KMS-11 (cell line): ENCODE results near the gene SYT2.

Experiments
- H2AFZ ChIP-seq: fragments of 200-600 bp; sonication (generic); 2 replicates; pipeline ENCODE4 v1.6.1; 2016; ENCODE audit warnings: antibody characterized with exemption, mixed run types, low read depth
- H3K27ac ChIP-seq: fragments of 200-600 bp; sonication (generic); 2 replicates; pipeline ENCODE4 v1.6.1; 2016; ENCODE audit warnings: mild to moderate bottlenecking, mixed run types
- H3K27me3 ChIP-seq: fragments of 200-600 bp; sonication (generic); 2 replicates; pipeline ENCODE4 v1.6.1; 2017; ENCODE audit warnings: mild to moderate bottlenecking, low read depth, mixed run types, moderate library complexity; ENCODE audit not compliant: insufficient read depth
- H3K36me3 ChIP-seq: fragments of 200-600 bp; sonication (generic); 2 replicates; pipeline ENCODE4 v1.6.1; 2017; ENCODE audit warnings: mild to moderate bottlenecking, mixed run types; ENCODE audit not compliant: insufficient read depth
- H3K4me1 ChIP-seq: fragments of 200-600 bp; sonication (generic); 2 replicates; pipeline ENCODE4 v1.6.1; 2016; ENCODE audit warnings: mild to moderate bottlenecking, low read depth, mixed run types; ENCODE audit not compliant: poor library complexity, severe bottlenecking
- H3K4me2 ChIP-seq: fragments of 200-600 bp; sonication (generic); 2 replicates; pipeline ENCODE4 v1.7.0; 2016; ENCODE audit warnings: mild to moderate bottlenecking, mixed run types
- H3K4me3 ChIP-seq: fragments of 200-600 bp; sonication (generic); IDR thresholded peaks from 2 replicates; pipeline ENCODE4 v1.6.1; 2017; ENCODE audit warnings: low read depth, low read length, mixed read lengths; ENCODE audit not compliant: insufficient read depth
- H3K79me2 ChIP-seq: fragments of 200-600 bp; sonication (generic); 2 replicates; pipeline ENCODE4 v1.6.1; 2016; ENCODE audit warnings: low read depth, mixed run types; ENCODE audit not compliant: insufficient read depth
- H3K9ac ChIP-seq: fragments of 200-600 bp; sonication (generic); 2 replicates; pipeline ENCODE4 v1.6.1; 2016; ENCODE audit warnings: mild to moderate bottlenecking, mixed run types
- H4K20me1 ChIP-seq: fragments of 200-600 bp; sonication (generic); 2 replicates; pipeline ENCODE4 v1.6.1; 2016; ENCODE audit warnings: mild to moderate bottlenecking, mixed run types; ENCODE audit not compliant: insufficient read depth
- CTCF ChIP-seq: fragments of 200-600 bp; sonication (generic); conservative IDR thresholded peaks from 2 replicates; pipeline ENCODE4 v1.6.1; 2017; ENCODE audit warnings: low read depth, mild to moderate bottlenecking, antibody characterized with exemption, low read length, moderate library complexity, mixed read lengths

SYT2 gene

GRCh38 chr1:202687370-202687769 lies 22.9 kb downstream of the SYT2 start:
- no peak overlapping the region for H3K4me3 ChIP-seq
- no peak for TF ChIP-seq CTCF
- no peaks in the 10 kb centered on the region for H3K36me3 ChIP-seq
- no peaks in the 10 kb centered on the region for H3K79me2 ChIP-seq
- H3K27ac ChIP-seq = no peak overlapping the region
- H4K20me1 ChIP-seq = no peaks in the 10 kb centered on the region
- H3K27me3 ChIP-seq = peaks cover 76% of the 10 kb centered on the region
- H2AFZ ChIP-seq = no peak overlapping the region
- H3K9ac ChIP-seq = no peak overlapping the region
- no peak overlapping the region for H3K4me2 ChIP-seq
- H3K4me1 ChIP-seq = no peaks in the 10 kb centered on the region

GRCh38 chr1:202685641-202686040 lies 24.6 kb downstream of the SYT2 start:
- no peak for TF ChIP-seq CTCF
- Histone ChIP-seq H3K4me2 (no peak overlapping the region), H3K36me3 (no peaks in the 10 kb centered on the region), H3K27me3 (peaks cover 64% of the 10 kb centered on the region), H3K4me1 (no peaks in the 10 kb centered on the region), H3K27ac (no peak overlapping the region), H3K9ac (no peak overlapping the region), H3K79me2 (no peaks in the 10 kb centered on the region), H4K20me1 (no peaks in the 10 kb centered on the region), H3K4me3 (no peak overlapping the region), H2AFZ (no peak overlapping the region)

GRCh38 chr1:202684716-202685115 lies 25.5 kb downstream of the SYT2 start:
- Histone ChIP-seq H3K27ac (no peak overlapping the region), H2AFZ (no peak overlapping the region), H3K4me2 (no peak overlapping the region), H3K4me1 (no peaks in the 10 kb centered on the region), H3K27me3 (peaks cover 56% of the 10 kb centered on the region), H3K36me3 (no peaks in the 10 kb centered on the region), H4K20me1 (no peaks in the 10 kb centered on the region), H3K79me2 (no peaks in the 10 kb centered on the region), H3K4me3 (no peak overlapping the region), H3K9ac (no peak overlapping the region)
- no peak for TF ChIP-seq CTCF

- Histone ChIP-seq H3K79me2 (no peaks in the 10 kb centered on the region), H3K9ac (no peak overlapping the region), H3K27ac (no peak overlapping the region), H2AFZ (no peak overlapping the region), H3K4me3 (no peak overlapping the region), H3K36me3 (no peaks in the 10 kb centered on the region), H4K20me1 (no peaks in the 10 kb centered on the region), H3K4me2 (no peak overlapping the region), H3K4me1 (no peaks in the 10 kb centered on the region), H3K27me3 (peaks cover 39% of the 10 kb centered on the region)
- no peak for TF ChIP-seq CTCF
These were observed 27.2 kb downstream of the SYT2 start for GRCh38 chr1:202683029-202683428.

GRCh38 chr1:202682477-202682876 lies 27.8 kb downstream of the SYT2 start:
- Histone ChIP-seq H2AFZ (no peak overlapping the region), H3K4me2 (no peak overlapping the region), H4K20me1 (no peaks in the 10 kb centered on the region), H3K27me3 (peaks cover 34% of the 10 kb centered on the region), H3K9ac (no peak overlapping the region), H3K36me3 (no peaks in the 10 kb centered on the region), H3K27ac (no peak overlapping the region), H3K4me3 (no peak overlapping the region), H3K4me1 (no peaks in the 10 kb centered on the region), H3K79me2 (no peaks in the 10 kb centered on the region)
- TF ChIP-seq CTCF = no peak
